Heart left ventricle (tissue), 16 donors: Measurements from ENCODE around the gene UBD. TPM values are rescaled to one million over a fixed set of nuclear protein-coding genes. Genes with fewer than 3 reads are reported as not detected.

Source experiments
- ATAC-seq, 4 donors: fragments of 200-7000 bp; cut with Tn5 transposase; one replicate each; pipeline ENCODE4 v1.9.1; 2020 to 2022; ENCODE audit warnings: moderate library complexity in 4 of 4, mild to moderate bottlenecking in 3 of 4, moderate number of reproducible peaks in 1 of 4
- DNase-seq, 5 donors: peaks; one replicate each; pipeline ENCODE4 v3.0.0-alpha.2; 2020
- H3K27ac ChIP-seq, 12 donors: fragments of 200-600 bp; sonication (generic) in 4 of 12; one replicate each; pipeline versions ENCODE4 v1.5.0 to v1.8.0; 2016 to 2022; ENCODE audit warnings: mild to moderate bottlenecking in 2 of 12
- H3K27me3 ChIP-seq, 9 donors: fragments of 200-600 bp; sonication (generic) in 2 of 9; one replicate each; pipeline versions ENCODE4 v1.5.1 to v1.8.0; 2016 to 2022; ENCODE audit warnings: mild to moderate bottlenecking in 3 of 9
- H3K36me3 ChIP-seq, 9 donors: fragments of 200-600 bp; sonication (generic) in 2 of 9; one replicate each; pipeline versions ENCODE4 v1.5.0 to v1.8.0; 2018 to 2022; ENCODE audit warnings: mild to moderate bottlenecking in 2 of 9
- H3K4me1 ChIP-seq, 12 donors: fragments of 200-600 bp; sonication (generic) in 4 of 12; one replicate each; pipeline versions ENCODE4 v1.5.0 to v1.8.0; 2016 to 2022; ENCODE audit warnings: mild to moderate bottlenecking in 3 of 12
- H3K4me3 ChIP-seq, 12 donors: fragments of 200-600 bp; sonication (generic) in 4 of 12; one replicate each; pipeline versions ENCODE4 v1.5.0 to v1.8.0; 2017 to 2022; ENCODE audit warnings: mild to moderate bottlenecking in 9 of 12, moderate library complexity in 4 of 12
- H3K9me3 ChIP-seq, 12 donors: fragments of 200-600 bp; sonication (generic) in 4 of 12; one replicate each; pipeline versions ENCODE4 v1.5.0 to v1.8.0; 2016 to 2022; ENCODE audit warnings: mild to moderate bottlenecking in 1 of 12
- CTCF ChIP-seq, 12 donors: fragments of 200-600 bp; sonication (generic) in 4 of 12; IDR thresholded peaks; one replicate each; pipeline versions ENCODE4 v1.5.0 to v1.8.0; 2018 to 2022; ENCODE audit warnings: antibody characterized with exemption in 12 of 12, mild to moderate bottlenecking in 5 of 12
- POLR2A ChIP-seq, 2 donors: fragments of 450-650 bp; IDR thresholded peaks; one replicate each; pipeline ENCODE4 v1.6.1; 2017; ENCODE audit warnings: antibody characterized with exemption in 2 of 2, mild to moderate bottlenecking in 2 of 2, moderate library complexity in 2 of 2
- WGBS, 4 donors: extraction: QIAGEN DNeasy Blood & Tissue Kit in 2 of 4; methylation state at CpG; one replicate each; pipeline versions ENCODE4 v1.1.5 to v1.1.7; 2013 to 2018; 5-methylcytosine and 5-hydroxymethylcytosine counted together
- intact Hi-C, 10 donors: fragments of 100-400 bp; cut with DNase I; formaldehyde crosslinking; loops; one replicate each; pipeline versions ENCODE4 v1.11.1 to v1.14.2; 2022
- polyA plus RNA-seq, 2 donors: library from polyadenylated mRNA; stranded (reverse); fragments of 200-250 nt; gene quantifications; one replicate each; pipeline ENCODE4 v1.2.3, GENCODE V29; 2013
- total RNA-seq, 9 donors: library from RNA; depleted of rRNA in 2 of 9; stranded (reverse); fragments of >200 nt in 2 of 9; fragmentation: NEBNext Ultra II Directional in 3 of 9; extraction: Animal tissue kit (Norgen Biotek cat#: 25700) in 3 of 9; gene quantifications; one replicate each; pipeline versions ENCODE4 v1.1.0 to v1.2.4, GENCODE V29; 2016 to 2023
- donor health status: ischemic (EF 13 %, LVEDD 7.1; RV severe dilation, severe dysfunction).
- donor health status: healthy with polysubstance abuse.
- donor health status: DM: no; HTN: yes; CAD: no.
- donor health status: DM: no; HTN: no; CAD: no.
- donor health status: ischemic (EF 25% LVEDD 6.9; RV normal size, moderate dysfunction).
- donor health status: ischemic (EF 25% LVEDD 5.7; RV mildly dilated, moderate dysfunction).
- donor health status: healthy.
- donor health status: DM: yes; HTN: yes; CAD: no.
- donor health status: ischemic (EF 35%, LVEDD 5.7; RV mildly dilated, moderate dysfunction).
- donor health status: nonischemic (EF 11% LVEDD 7.7; RV severe dilation, severe dysfunction).
- donor health status: DM: yes; HTN: yes; CAD: no.
- donor health status: PGD.
- donor health status: ischemic (EF 29% LVEDD 5.4; RV normal size, mild dysfunction).
- donor health status: nonischemic (EF 23%, LVEDD 6.1; RV moderate dilation, normal function).

The UBD gene
- total and polyA plus RNA-seq, 11 donors, result 0.21 to 61.7 (median 5.9) TPM; not detected in 7

- H3K4me3 ChIP-seq, result no peak overlapping the region
- ATAC-seq (no peak), DNase-seq (no peak)
- H3K27me3 ChIP-seq, result peaks cover 0 to 4% (median 0%) of the 10 kb centered on the region in 9 donors
- no peaks in the 10 kb centered on the region for H3K36me3 ChIP-seq
- intact Hi-C loops, result no loop called here
- 82 to 93% (median 90%) methylated on average over 1 of the region's 1 CpG for WGBS, 4 donors
- H3K27ac ChIP-seq, result no peak overlapping the region
- H3K4me1 ChIP-seq, result no peaks in the 10 kb centered on the region
- H3K9me3 ChIP-seq, result no peaks in the 10 kb centered on the region
- no peak for TF ChIP-seq POLR2A (IDR thresholded peaks at IDR 0.05)
- TF ChIP-seq CTCF (IDR thresholded peaks at IDR 0.05), result no peak
These were observed 32.4 kb downstream of the UBD start for GRCh38 chr6:29527126-29527525.

GRCh38 chr6:29525311-29525639, 34.3 kb downstream of the UBD start:
- intact Hi-C loops, result no loop called here
- no peak for ATAC-seq
- no peak for DNase-seq
- Histone ChIP-seq H3K27me3 (peaks cover 0 to 4% (median 0%) of the 10 kb centered on the region in 9 donors), H3K4me1 (no peaks in the 10 kb centered on the region), H3K27ac (no peak overlapping the region), H3K4me3 (no peak overlapping the region), H3K36me3 (no peaks in the 10 kb centered on the region), H3K9me3 (no peaks in the 10 kb centered on the region)
- 0 to 2% (median 1%) methylated on average over 1 of the region's 1 CpG for WGBS, 4 donors
- TF ChIP-seq CTCF (IDR thresholded peaks at IDR 0.05) (no peak), POLR2A (IDR thresholded peaks at IDR 0.05) (no peak)

GRCh38 chr6:29524444-29525310, 34.9 kb downstream of the UBD start:
- ATAC-seq (no peak), DNase-seq (no peak)
- no peak overlapping the region for H3K27ac ChIP-seq
- no peak for TF ChIP-seq CTCF (IDR thresholded peaks at IDR 0.05)
- TF ChIP-seq POLR2A (IDR thresholded peaks at IDR 0.05), result no peak
- H3K4me1 ChIP-seq, result no peaks in the 10 kb centered on the region
- H3K36me3 ChIP-seq, result no peaks in the 10 kb centered on the region
- H3K4me3 ChIP-seq, result no peak overlapping the region
- 68 to 76% (median 70%) methylated on average over 7 of the region's 7 CpGs for WGBS, 4 donors
- no peaks in the 10 kb centered on the region for H3K9me3 ChIP-seq
- intact Hi-C loops, result no loop called here
- peaks cover 0 to 4% (median 0%) of the 10 kb centered on the region in 9 donors for H3K27me3 ChIP-seq

- DNase-seq (no peak), ATAC-seq (no peak)
- WGBS, 4 donors, result 68 to 85% (median 77%) methylated on average over 2 of the region's 2 CpGs
- intact Hi-C loops, result no loop called here
- H3K4me3 ChIP-seq, result no peak overlapping the region
- no peak overlapping the region for H3K27ac ChIP-seq
- TF ChIP-seq POLR2A (IDR thresholded peaks at IDR 0.05), result no peak
- no peak for TF ChIP-seq CTCF (IDR thresholded peaks at IDR 0.05)
- H3K36me3 ChIP-seq, result no peaks in the 10 kb centered on the region
- peaks cover 0 to 4% (median 0%) of the 10 kb centered on the region in 9 donors for H3K27me3 ChIP-seq
- H3K9me3 ChIP-seq, result no peaks in the 10 kb centered on the region
- H3K4me1 ChIP-seq, result no peaks in the 10 kb centered on the region
These were observed 35.5 kb downstream of the UBD start for GRCh38 chr6:29524044-29524443.
